ENCODE measurements around the gene TPK1.

TPK1 gene

DNA sequence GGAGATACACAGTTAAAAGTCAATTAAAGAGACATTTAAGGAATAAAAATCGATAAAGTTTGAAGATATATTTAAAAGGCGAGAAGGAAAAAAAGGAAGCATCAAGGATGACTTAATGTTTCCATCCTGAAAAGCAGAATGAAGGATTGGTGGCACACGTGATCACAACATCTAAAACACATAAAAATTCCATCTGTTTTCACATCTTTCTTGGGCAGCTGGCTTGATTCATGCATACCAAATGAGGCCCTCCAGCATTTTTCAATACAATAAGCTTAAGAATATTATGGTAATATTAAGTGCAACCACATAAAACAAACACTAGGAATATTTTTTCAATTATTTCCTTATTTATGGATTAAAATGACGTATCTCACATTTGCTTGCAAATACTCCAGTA, 112.6 kb downstream of the TPK1 start:
- DNase-seq (ENCODE audit: low spot score), result no peak

DNA sequence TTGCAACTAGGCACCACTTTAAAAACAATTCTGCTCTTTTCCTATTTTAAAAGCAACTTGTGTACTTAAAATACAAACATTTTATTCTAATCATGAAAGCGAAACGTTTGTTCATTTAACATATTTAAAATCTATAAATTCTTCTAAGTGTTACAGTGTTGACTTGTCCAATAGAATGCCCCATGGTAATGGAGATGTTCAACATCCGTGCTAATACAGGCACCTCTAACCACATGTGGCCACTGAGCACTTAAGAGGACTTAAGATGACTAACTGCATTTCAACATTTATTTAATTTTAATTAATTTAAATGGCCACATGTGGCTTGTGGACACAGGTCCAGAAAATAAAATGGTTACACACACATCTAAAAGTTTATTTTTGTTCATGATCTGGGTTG, 115.1 kb downstream of the TPK1 start:
- DNase-seq (ENCODE audit: low spot score), result no peak

GRCh38 chr7:144720149-144720548, 115.7 kb downstream of the TPK1 start:
- DNase-seq (ENCODE audit: low spot score), result no peak

GRCh38 chr7:144717720-144718119, 118.1 kb downstream of the TPK1 start:
- no peak for DNase-seq (ENCODE audit: low spot score)

- DNase-seq (ENCODE audit: low spot score), result no peak
Measured at GRCh38 chr7:144713850-144714249, 122.0 kb downstream of the TPK1 start.

- DNase-seq (ENCODE audit: low spot score), result no peak
Measured at GRCh38 chr7:144710791-144711190, 125.1 kb downstream of the TPK1 start.

GRCh38 chr7:144709066-144709465, 126.8 kb downstream of the TPK1 start:
- DNase-seq (ENCODE audit: low spot score), result peak; percentile 24

- DNase-seq (ENCODE audit: low spot score), result no peak
Measured at GRCh38 chr7:144691240-144691639, 144.6 kb downstream of the TPK1 start.

GRCh38 chr7:144682581-144683280, 153.1 kb downstream of the TPK1 start:
- no peak for DNase-seq (ENCODE audit: low spot score)

GRCh38 chr7:144676492-144676891, 159.4 kb downstream of the TPK1 start:
- DNase-seq (ENCODE audit: low spot score), result no peak

- no peak for DNase-seq (ENCODE audit: low spot score)
Measured at GRCh38 chr7:144674550-144674949, 161.3 kb downstream of the TPK1 start.

DNA sequence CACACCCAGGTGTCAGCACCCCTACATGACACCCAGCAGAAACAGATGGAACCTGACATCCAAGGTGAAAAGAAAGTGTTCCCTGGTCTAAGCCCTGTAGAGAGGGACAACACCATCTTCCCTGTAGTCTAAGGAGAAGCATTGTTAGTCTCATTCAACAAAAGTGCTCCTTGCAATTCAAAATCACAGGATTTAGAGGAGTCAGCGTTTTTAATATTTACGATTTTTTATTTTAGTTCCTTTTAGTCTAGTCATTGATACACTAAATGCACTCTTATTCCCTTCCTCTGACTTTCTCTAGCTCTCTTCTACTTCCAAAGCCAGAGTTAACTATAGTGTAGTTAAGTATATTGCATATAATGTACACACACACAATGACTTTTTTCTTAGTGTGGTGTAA, 163.0 kb downstream of the TPK1 start:
- DNase-seq (ENCODE audit: low spot score), result no peak

DNA sequence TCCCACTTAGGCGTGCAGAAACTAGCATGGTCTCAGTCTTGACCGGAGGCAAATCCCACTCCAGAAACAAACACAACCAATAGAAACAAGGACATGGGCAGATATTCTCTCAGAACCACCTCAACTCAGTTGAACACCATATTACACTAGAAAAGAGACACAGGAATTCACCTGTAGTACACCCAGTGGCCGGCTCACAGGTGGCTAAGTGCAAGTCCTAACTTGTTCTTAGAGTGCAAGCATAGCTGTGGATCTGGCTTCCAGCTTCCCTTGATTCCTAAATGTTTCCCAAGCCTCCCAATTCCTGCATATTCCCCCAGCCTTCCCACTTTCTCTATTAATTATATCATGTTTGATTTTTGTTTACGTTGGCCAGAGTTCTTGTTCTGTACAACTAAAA, 164.4 kb downstream of the TPK1 start:
- DNase-seq (ENCODE audit: low spot score), result no peak

DNA sequence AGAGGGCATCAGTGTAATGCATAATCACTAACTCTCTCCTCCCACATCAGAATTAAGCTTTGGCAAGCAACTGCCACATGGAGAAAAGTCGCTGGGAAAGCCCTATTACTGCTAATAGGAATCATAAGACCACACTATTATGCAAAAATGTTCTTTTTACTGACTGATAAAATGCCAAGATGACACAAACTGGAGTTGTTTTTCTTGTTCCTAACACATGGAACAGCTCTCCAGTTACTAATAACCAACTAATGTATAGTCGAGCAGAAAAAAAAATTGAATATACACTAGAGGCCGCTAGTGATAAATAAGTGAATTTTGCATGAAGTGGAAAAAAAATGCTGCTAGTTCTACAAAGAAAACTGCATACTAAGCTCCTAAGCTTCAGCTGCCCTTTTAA, 165.6 kb downstream of the TPK1 start:
- DNase-seq (ENCODE audit: low spot score), result peak; percentile 82

DNA sequence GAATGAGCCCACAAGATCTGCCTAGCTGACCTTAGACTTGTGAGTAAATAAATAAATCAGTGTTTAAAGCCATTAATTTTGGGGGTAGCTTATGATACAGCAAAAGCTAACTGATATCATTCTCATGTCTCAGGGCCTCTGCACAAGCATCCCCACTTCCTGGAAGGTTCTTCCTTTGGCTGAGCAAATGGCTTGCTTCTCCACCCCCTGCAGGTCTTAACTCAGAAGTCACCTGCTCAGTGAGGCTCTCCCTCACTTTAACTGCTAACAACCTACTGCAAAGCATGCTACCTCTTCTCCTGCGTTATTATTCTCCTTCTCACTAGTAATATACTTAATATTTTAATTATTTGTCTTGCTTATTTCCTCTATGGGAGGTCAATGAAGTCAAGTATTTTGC, 167.3 kb downstream of the TPK1 start:
- no peak for DNase-seq (ENCODE audit: low spot score)

- no peak for DNase-seq (ENCODE audit: low spot score)
Measured at GRCh38 chr7:144665689-144666381, 170.0 kb downstream of the TPK1 start.

DNA sequence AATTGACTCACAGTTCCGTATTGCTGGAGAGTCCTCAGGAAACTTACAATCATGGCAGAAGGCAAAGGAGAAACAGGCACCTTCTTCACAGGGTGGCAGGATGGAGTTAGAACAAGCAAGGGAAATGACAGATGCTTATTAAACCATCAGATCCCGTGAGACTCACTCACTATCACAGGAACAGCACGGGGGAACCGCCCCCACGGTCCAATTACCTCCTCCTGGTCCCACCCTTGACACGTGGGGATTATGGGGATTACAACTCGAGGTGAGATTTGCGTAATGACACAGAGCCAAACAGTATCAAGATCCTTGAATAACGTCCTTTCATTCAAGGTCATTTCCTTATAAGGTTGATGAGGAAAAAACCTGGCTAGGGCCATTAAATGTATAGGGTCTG, 176.6 kb downstream of the TPK1 start:
- DNase-seq (ENCODE audit: low spot score), result no peak

GRCh38 chr7:144656965-144657517, 178.8 kb downstream of the TPK1 start:
- DNase-seq (ENCODE audit: low spot score), result no peak

DNA sequence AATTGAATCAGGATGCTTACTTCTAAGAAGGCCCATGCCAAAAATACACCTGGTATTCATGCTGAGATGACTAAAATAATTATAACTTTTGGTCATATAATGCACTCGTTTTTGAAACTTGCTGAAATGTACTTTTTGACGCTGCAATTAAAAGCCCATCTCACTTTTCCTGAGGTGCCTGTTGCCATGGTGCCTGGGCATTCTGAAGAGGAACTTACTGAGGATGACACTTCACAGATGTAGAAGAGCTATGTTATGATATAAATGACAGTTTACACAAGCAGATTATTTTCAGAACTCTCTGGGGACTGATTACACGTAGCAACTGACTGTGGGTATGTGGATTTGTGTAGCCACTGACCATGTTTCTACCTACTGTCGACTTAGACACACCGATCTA, 182.4 kb downstream of the TPK1 start:
- no peak for DNase-seq (ENCODE audit: low spot score)

- no peak for DNase-seq (ENCODE audit: low spot score)
Measured at GRCh38 chr7:144650439-144650838, 185.4 kb downstream of the TPK1 start.

DNA sequence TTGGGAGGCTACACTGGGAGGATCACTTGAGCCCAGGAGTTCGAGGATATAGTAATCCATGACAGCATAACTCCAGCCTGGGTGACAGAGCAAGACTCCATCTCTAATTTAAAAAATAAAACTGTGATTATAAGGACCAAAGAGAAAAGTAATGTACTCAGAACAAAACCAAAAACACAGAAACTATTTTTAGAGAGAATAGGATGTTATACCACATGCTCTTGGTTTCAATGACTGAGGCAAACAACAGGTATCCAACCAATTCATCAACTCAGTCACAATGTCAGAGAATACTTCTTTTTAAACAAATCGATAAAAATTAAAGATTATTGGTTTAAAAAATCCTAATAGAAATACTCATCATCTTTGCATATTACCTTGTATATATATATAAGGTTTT, 186.7 kb downstream of the TPK1 start:
- no peak for DNase-seq (ENCODE audit: low spot score)

DNA sequence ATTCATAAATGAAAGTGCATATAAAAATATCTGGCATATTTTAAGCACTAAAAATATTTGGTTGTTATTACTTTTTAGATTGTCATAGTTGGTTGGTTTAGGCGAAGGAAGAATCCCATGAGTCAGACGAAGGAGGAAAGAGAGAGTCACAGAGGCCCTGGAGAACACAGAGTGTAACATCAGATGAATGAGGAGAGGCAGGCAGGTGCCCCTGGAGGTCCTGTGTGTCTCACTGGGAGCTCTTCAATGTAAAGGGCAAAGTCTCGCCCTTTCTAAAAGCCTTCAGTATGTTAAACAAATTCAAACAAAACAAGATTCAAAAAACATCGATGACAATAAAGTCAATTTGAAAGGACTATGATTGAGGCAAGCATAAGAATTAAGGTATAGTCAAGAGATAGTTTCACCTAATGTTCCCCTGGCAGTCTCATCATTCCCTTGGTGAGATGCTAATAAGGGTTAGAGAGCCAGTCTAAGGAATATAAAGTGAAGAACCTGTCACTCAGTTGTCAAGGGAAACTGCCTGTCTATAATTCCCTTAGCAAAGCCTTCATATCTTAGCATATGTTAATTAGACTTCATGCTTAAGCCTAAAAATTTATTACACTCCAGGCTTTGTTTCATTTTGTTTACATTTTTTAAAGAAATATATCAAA, 194.3 kb downstream of the TPK1 start:
- no peak for DNase-seq (ENCODE audit: low spot score)

DNA sequence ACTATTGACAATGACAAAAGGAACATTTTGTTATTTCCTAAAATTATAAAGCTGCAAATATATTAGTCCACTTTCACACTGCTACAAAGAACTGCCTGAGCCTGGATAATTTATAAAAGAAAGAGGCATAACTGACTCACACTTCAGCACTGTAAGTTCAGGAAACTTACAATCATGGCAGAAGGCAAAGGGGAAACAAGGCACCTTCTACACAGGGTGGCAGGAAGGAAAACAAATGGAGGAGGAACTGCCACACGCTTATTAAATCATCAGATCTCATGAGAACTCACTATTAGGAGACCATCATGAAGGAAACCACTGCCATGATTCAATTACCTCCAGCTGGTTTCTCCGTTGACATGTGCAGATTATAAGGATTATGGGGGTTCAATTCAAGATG, 203.1 kb downstream of the TPK1 start:
- no peak for DNase-seq (ENCODE audit: low spot score)
